PC-9 (cell line): ENCODE measurements around the gene SEMA5A.

Source experiments
- EZH2 ChIP-seq: fragments of 200-600 bp; sonication (generic); IDR thresholded peaks from 2 replicates; pipeline ENCODE4 v1.8.0; 2017; ENCODE audit warnings: antibody characterized with exemption, low read depth
- TF ChIP-seq, protein P1 (sequence below): fragments of 200-600 bp; sonication (generic); conservative IDR thresholded peaks from 2 replicates; pipeline ENCODE4 v1.6.1; 2017; ENCODE audit warnings: mixed run types, antibody characterized with exemption, mild to moderate bottlenecking, moderate library complexity

DNA sequence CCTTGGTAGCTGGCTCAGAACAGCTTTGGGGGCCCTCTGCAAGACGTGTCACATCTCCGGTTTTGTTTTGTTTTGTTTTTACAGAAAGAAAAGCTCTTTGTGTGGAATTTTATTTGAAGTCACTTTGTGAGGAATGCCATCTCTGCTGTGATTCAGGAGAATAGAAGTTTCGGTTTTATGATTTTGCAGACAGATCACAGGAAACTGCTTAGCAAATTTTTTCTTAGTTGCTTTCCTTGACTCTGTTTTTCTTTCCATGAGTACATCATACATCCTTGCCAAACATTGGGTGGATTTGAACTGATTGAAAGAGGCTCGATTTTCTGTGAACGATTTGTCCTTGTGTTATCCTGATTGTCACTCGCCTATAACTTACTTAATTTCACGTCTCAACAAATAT lies 5.1 kb downstream of the SEMA5A start:
- TF ChIP-seq, protein P1, sequence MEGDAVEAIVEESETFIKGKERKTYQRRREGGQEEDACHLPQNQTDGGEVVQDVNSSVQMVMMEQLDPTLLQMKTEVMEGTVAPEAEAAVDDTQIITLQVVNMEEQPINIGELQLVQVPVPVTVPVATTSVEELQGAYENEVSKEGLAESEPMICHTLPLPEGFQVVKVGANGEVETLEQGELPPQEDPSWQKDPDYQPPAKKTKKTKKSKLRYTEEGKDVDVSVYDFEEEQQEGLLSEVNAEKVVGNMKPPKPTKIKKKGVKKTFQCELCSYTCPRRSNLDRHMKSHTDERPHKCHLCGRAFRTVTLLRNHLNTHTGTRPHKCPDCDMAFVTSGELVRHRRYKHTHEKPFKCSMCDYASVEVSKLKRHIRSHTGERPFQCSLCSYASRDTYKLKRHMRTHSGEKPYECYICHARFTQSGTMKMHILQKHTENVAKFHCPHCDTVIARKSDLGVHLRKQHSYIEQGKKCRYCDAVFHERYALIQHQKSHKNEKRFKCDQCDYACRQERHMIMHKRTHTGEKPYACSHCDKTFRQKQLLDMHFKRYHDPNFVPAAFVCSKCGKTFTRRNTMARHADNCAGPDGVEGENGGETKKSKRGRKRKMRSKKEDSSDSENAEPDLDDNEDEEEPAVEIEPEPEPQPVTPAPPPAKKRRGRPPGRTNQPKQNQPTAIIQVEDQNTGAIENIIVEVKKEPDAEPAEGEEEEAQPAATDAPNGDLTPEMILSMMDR: no peak
- no peak for TF ChIP-seq EZH2
